Kidney tubule cell (primary cell): ENCODE data around the gene SRSF6.
"Not testable (repeated sequence)": the region's sequence is repeated elsewhere in the genome, so short reads cannot be mapped to it uniquely, and the experiment has no call there.

Experiments
- DNase-seq: peaks from one replicate; pipeline ENCODE4 v3.0.0-alpha.2; 2018; ENCODE audit warnings: low spot score

SRSF6 gene

GRCh38 chr20:43457640-43458421 lies at the start of gene SRSF6:
TSS of gene SRSF6 (plus strand) at chr20:43457896. CDS start at chr20:43458034, 138 bp downstream.
- peak; percentile 92 for DNase-seq

DNA sequence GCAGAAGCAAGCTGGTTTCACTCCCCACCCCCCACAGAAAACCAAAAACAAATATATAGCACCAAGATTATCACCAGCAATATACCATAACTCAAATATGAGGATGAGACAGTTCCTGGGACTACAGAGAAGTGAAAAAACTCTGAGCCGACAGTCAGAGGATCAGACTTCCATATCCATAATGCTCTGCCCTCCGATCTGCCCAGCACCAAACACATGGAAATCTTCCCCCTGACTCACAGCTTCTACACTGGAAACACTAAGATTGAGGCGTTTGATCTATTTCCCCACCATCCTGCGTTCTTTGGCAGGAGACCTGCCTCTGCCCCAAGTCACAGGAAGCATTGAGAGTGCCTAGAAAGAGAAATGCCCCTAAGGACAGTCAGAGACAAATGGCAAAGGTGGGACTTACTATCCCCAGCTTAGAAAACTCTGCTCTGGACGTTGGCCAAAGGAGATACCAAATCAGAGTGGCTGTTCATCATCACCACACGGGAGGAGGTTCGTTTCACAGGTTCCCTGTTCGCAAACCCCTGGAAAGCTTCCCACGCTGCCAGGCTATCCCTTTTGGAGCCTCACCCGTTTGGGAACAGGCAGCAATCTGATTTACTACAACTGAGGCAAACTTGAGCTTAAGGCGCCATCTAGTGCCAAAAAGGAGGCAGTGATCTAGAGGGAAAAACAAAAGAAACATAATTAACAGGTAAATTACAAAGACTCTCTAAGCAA lies 48.7 kb upstream of the SRSF6 start:
- peak; percentile 49 for DNase-seq

DNA sequence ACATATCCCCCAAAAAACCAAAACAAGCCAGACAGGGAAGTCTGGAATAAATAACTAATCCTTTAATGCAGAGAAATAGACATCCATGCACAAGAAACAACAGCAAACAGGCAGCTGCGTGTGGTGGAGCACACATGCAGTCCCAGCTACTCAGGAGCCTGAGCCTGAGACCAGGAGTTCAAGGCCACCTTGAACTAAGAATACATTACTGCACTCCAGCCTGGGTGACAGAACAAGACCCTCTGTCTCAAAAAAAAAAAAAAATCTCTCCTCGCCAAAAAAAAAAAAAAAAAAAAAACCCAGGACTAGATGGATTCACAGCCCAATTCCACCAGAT lies 48.2 kb upstream of the SRSF6 start:
- DNase-seq, result no peak

GRCh38 chr20:43415661-43416430 lies 41.9 kb upstream of the SRSF6 start:
- DNase-seq, result no peak

DNA sequence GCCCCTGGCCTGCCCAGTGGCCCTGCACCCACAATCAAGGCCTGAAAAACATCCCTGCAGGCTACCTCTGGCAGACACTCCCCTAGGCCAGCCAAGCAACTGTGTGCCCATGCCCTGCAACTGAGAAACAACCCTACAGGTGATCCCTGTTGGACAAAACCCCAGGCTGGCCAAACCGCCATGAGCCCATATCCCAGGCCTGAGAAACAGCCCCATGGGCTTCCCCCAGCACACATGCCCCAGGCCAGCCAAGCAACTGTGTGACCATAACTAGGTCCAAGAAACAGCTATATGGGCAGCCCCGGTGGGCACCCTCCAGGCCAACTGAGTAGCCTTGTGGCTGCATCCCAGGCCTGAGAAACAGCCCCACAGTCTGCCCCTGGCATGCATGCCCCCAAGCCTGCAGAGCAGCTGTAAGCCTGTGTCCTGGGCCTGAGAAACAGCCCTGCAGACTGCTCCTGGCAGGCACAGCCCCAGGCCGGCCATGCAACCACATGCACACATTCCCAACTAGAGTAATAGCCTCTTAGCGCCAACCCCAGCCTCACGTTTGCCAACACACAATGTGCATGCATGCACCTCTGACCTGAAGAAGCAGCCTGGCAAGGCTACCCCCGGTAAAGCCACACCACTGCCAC lies 41.0 kb upstream of the SRSF6 start:
- no peak for DNase-seq

- DNase-seq, result no peak
These were observed 37.5 kb upstream of the SRSF6 start for GRCh38 chr20:43420192-43420591.

GRCh38 chr20:43420913-43421312 lies 36.8 kb upstream of the SRSF6 start:
- DNase-seq, result not testable (repeated sequence)

DNA sequence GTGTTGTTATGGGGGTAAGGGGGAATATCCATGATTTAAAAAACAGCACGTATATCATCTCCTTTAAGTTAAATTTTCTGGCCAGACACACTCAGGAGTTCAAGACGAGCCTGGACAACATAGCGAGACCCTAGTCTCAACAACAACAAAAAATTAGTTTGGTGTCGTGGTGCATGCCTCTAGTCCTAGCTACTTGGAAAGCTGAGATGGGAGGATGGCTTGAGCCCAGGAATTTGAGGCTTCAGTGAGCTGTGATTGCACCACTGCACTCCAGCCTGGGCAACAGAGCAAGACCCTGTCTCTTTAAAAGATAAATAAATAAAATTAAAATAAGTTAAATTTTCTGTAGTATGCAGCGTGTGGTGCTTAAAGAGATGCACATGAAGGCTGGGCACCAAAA lies 31.5 kb upstream of the SRSF6 start:
- DNase-seq, result no peak

GRCh38 chr20:43430265-43431133 lies 27.2 kb upstream of the SRSF6 start:
- no peak for DNase-seq

DNA sequence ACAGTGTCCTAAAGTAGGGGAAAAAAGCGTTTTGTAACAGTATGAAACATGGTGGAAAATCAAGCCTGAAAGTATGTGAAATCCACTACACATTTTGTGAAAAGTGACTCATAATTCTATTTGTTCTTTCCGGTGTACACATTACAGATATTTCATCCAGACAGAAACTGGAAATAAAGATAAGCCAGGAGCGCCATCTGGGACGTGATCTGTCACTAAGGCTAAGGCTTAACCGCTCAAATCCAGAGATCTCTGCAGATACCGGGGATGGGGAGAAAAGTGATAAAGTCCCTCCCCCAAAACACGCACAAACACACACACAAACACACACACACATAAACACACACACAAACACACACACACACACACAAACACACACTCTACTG lies 26.6 kb upstream of the SRSF6 start:
- DNase-seq, result no peak

GRCh38 chr20:43432498-43432897 lies 25.2 kb upstream of the SRSF6 start:
- no peak for DNase-seq

DNA sequence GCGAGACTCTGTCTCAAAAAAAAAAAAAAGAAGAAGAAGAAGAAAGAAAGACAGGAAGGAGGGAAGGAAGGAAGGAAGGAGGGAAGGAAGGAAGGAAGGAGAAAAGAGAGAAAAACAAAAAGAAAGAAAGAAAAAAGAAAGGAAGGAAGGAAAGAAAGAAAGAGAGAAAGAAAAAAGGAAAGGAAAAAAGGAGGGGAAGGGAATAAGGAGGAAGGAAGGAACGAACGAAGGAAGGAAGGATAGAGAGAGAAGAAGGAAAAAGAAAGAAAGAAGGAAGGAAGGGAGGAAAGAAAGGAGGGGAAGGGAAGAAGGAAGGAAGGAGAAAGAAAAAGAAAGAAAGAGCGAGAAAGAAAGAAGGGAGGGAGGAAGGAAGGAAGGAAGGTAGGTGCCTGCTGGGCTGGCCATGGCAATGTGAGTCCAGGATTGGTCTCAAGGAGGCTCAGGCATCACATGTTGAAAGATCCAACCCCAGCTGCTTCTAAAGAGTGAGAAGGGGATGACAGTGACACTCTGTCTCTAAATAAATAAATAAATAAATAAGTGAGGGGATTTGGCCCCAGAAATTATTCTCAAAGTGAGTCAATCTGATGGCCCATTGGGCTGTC lies 24.3 kb upstream of the SRSF6 start:
- no peak for DNase-seq

- no peak for DNase-seq
These were observed 23.1 kb upstream of the SRSF6 start for GRCh38 chr20:43434565-43434964.

- no peak for DNase-seq
These were observed 18.9 kb upstream of the SRSF6 start for GRCh38 chr20:43438578-43439316.

- no peak for DNase-seq
These were observed 17.2 kb upstream of the SRSF6 start for GRCh38 chr20:43440531-43440930.

GRCh38 chr20:43442282-43442880 lies 15.3 kb upstream of the SRSF6 start:
- DNase-seq, result peak; percentile 24

DNA sequence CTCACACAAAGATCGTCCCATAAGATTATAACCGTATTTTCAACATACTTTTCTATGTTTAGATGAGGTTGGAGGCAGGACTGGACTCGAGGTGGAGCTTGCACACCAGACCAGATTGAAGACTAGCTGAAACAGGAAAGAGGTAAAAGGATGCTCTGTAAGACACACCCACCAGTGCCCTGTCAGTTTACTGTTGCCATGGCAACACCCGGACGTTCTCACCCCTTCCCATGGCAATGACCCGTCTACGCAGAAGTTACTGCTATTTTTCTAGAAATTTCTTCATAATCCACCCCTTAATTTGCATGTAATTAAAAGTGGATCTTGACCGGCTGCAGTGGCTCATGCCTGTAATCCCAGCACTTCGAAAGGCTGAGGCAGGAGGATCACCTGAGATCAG lies 13.6 kb upstream of the SRSF6 start:
- DNase-seq, result no peak

DNA sequence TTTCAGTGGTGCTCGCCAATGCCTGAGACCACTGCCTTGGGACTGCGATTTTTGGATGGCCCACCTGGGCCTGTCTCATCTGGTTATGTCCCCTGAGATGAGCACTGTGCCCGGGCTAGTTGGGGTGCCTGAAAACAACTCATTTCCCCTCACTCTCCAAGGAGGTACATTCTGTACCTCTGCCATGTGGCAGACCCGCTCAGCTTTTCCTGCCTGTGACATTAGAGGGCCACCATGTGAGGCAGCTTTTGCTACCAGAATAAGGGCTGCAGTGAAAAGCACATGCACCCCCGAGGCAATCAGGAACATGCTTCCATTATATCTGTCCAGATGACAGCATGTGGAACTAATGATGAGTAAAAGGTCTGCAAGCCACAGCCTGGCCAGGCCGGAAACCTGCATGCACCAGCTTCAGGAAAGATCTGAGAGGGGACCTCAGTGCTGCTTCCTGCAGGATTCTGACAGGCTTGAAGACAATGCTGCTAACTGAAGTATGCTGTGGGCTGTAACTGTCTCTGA lies 11.3 kb upstream of the SRSF6 start:
- no peak for DNase-seq

DNA sequence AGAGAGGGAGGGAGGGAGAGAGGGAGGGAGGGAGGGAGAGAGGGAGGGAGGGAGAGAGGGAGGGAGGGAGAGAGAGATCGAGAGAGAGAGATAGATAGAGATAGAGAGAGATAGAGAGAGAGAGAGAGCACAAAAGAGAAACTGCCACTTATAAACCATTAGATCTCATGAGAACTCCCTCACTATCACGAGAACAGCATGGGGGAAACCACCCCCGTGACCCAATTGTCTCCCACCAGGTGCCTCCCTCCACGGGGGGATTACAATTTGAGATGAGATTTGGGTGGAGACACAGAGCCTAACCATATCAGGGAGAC lies 9.3 kb upstream of the SRSF6 start:
- DNase-seq, result not testable (repeated sequence)
